Middle frontal gyrus (tissue), 1 donor: Measurements from ENCODE around the gene PDE10A.

Experiments used
- DNase-seq: peaks from one replicate; pipeline ENCODE4 v3.0.0-alpha.2; 2015; ENCODE audit warnings: low spot score; ENCODE audit errors: extremely low spot score

The PDE10A gene

DNA sequence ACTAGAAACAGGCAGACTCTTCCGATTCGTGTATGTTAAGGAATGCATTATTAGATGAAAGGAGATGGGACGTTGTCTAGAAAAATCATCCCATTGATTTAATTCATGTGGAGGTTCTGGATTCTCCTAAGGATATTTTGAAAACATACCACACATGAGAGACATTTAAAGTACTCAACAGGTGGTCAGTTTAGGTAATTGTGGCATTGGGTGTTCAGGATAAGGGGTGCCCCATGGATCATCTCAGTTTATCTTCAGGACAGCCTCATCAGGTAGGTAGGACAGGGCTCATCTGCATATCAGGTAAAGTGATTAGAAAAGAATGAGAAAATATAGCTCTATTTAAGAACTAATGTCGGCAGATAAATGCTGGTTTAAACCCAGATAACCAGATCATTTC lies 15.9 kb upstream of the PDE10A start:
- no peak for DNase-seq

DNA sequence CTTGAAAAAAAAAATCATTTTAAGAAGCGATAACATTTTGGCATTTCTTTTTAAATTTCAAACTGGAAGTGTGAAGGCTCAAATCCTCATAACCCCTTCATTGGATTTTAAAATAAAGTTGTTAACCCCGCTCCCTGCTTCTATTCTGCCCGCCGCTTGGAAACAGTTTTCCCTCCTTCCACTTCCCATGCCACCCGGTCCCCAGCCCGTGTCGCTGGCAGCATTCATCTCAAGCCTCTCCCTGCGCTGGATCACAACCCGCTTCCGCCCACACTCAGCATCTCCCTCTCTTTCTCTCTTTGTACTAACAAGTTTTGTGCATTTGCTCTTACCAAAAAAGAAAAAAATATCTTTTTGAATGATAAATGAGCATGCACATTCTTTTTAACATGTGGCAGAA lies 15.4 kb upstream of the PDE10A start:
- no peak for DNase-seq

GRCh38 chr6:165677091-165677490 lies 14.1 kb upstream of the PDE10A start:
- DNase-seq = no peak

- DNase-seq = no peak
Measured at GRCh38 chr6:165676435-165677068, 13.5 kb upstream of the PDE10A start.

DNA sequence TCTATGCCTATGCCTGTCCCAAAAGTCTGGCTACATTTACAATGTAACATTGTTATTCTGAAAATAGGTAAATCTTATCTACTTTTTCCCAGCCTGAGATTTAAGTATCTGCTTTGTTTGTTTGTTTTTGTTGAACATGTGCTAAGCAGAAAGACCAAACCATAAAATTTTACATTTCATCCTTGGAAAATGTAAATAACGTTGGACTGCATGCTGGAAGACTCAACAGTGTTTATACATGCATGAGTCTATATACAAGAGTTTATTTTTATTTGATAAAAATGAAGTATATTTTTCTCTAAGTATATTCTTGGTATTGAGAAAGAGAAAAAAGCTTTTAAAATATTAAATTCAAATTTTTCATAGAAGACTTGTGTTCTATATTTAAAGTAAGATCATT lies 12.1 kb upstream of the PDE10A start:
- DNase-seq = no peak

GRCh38 chr6:165674155-165675029 lies 11.4 kb upstream of the PDE10A start:
- DNase-seq = no peak

DNA sequence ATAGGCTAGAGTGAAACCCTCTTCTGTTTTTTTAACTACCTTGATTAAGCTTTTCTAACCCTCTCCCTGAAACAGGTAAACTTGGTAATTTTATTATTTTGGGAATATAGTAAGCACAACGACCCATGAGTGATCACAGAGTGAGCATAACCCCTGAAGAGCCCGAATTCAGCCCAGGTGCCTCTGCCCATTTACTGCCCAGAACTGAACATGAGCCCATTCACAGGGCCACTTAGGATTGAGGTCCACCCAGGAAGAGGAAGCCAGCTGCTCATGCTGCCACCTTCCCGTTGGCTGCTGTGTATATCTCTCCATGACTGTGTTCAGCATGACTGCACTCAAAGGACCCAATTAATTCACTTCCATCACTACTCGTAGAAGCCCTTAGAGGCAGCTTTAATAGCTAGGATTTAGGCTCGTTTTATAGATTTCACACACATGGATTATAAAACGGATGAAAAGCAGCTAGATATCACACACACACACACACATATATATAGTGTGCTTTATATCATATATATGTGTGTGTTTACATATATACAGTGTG lies 8.3 kb upstream of the PDE10A start:
- DNase-seq = no peak

- DNase-seq = no peak
Measured at GRCh38 chr6:165668951-165669350, 5.9 kb upstream of the PDE10A start.

DNA sequence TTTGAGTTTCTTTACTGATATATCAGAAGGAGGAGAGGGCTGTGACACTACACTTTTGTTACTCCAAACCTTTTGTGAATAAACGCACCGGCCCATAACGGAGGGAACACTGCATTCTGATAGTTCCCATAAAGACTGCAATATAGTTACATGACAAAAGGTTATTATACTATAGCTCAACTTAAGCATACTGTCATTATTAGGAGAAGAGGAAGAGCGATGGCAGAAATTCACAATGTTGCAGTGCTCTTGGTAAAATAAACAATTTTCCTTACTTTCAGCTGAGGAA lies 2.3 kb upstream of the PDE10A start:
- DNase-seq = no peak

DNA sequence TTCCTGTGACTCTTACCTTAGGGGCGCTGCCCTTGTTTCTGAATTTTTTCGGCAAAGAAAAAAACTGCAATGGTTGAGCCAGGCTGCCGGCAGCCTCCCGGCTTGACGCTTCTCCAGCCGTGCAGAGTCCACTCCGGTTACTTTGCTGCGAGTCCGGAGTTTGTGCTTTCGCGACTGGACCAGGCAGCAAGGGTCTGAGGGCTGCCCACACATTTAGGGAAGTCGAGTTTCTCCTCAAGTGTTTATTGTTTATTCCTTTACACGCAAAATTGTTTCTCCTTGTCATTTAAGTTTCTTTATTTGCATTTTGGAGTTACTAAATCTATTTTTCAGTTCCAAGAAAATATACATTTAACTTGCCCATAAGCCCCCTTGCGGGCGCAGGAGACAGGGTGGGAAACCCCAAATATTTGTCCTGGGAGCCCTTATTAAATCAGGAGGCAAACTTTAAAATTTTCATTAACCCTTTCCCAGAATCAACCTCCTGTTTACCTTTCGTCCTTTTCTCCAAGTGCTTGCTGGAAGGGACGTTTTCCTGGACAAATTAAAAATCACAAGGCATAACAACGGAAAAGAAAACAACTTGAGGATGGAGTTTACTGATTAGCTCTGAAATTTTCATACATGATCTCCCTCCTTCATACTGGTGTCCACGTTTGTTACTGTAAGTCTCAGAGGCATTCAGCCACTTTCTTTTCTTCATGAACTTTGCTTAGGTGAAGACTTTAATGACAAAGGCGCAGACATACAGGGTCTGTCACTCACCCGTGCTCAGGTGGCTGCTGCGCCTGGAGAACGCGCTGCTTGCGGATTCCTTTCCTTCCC lies 1.7 kb upstream of the PDE10A start:
- DNase-seq = no peak

DNA sequence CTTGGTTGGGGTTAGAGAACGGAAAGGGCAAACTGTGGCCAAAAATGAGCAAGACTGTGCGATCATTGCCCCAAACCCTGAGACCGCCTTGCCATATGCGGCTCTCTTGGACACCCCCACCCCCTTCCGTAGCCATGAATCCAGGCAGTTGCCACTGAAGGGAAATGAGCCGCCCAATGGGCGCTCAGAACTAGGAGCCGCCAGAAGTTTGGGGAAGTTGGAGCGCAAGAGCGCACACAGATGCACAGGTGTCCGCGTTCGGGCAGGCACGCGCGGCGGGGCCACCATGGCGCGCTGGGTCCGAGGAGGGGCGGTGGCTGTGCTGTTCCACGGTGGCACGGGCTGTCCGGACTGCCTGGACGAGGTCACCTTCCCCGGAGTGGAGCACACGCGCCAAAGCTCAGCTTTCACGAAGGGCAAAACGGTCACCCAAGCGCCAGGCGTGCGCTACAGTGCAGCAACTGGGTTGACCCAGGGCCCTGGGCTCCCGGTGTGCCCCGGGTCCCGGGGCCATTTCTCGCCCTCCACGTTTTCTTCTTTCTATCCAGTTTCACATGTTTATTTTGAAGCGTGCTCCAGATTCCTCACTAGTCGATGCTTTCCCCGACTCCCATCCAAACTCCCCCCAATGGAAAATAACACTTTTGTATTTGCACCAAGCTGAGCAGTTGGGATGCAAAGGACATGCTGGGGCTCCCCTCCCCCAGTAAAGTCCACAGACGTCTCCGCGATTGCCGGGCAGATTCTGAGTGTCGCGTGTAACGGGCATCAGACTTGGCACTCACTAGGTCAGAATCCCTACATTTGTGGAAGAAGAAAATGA lies 906 bp upstream of the PDE10A start:
- DNase-seq = no peak

- DNase-seq = no peak
Measured at GRCh38 chr6:165663377-165663735, 315 bp upstream of the PDE10A start.

GRCh38 chr6:165662041-165662748 lies 846 bp downstream of the PDE10A start:
- no peak for DNase-seq

GRCh38 chr6:165661664-165662025 lies 1.4 kb downstream of the PDE10A start:
- no peak for DNase-seq

DNA sequence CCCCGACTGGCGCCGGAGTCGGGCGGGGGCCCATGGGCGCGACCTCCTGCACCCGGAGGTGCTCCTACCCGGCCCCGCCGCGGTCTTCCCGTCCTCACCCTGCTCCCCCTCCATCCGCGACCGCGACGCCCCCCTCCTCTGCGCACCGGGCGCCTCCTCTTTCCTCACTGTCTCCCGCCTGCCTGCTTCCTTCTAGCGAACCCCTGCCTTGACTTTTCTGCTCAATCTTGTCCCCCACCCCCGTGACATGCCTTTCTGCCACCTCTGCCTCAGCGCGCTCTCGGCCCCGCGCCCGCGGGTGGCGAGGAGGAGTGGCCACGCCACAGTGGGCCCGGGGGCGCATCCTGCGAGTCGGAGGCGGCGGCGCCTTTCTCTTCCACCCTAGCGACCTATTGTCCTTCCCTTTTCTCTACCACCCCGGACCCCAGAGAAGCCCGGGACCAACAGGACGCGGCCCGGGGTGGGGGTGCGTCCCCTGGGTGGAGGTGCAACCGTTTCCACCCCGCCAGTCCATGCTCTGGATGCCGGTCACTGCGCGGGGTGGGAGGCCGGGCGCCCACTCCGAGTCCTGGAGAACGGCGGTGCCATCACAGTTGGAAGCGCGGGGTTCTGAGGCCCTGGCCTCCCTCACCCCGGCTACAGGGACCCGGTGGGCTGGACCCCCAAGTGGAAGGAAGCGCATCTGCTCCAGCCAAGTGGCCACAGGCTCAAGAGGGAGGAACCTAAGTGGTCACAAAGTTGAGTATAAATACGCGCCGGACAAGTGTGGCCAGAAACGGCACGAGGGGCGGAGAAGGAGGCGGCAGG lies 2.0 kb downstream of the PDE10A start:
- no peak for DNase-seq

GRCh38 chr6:165659945-165660856 lies 2.8 kb downstream of the PDE10A start:
- DNase-seq = no peak

DNA sequence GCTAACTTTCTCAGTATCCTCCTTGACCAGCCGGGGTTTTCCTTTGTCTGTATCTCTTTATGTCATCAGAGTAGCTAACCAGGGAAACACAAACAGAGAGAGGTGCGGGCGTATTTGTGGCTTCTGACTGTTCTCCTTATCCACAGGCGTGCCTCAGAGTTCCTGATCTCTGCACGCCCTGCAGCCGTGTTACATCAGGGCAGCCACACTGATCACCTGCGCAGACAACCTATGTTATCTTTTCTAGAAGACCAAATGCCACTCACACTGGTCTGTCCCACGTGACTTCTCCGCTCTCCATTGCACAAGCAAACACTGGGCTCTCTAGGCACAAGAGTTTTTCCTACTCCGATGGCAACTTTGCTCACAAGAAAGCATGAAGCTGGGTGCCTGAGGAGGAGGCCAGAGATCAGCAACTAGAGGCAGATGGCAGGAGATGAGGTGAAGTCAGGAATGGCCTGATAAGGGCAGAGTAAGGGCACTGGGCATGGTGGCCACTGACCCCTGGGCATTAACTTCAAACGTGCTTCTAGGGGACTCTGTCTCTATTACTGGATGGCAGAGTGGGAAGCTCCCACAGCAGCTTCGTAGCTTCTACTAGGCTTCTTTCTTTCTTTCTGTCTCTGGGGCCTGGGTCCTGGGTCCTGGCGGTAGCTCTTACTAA lies 4.5 kb downstream of the PDE10A start:
- no peak for DNase-seq

DNA sequence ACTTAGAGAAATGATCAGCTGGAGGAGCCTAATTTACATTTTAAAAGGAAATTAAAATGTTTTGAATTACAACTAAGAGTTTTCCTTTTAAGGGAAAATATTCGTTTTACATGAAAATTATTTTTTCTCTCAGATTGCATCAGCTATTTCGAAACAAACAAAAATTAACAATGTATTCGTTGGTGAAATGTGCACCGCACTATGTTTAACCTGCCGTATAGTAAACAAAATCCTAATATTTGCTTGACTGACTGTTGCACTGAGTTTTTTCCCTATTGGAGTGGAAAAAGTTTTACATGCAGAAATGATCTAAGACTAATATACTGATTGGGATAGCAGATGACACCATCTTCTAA lies 5.7 kb downstream of the PDE10A start:
- DNase-seq = no peak
